HCT116 (cell line): ENCODE results near the gene CD2. TPM values are rescaled to one million over a fixed set of nuclear protein-coding genes. Genes with fewer than 3 reads are reported as not detected.
A peak's percentile ranks its signal among the peaks of the same experiment; 100 is the strongest.

ENCODE experiments used
- ATAC-seq: fragments of 200-7000 bp; cut with Tn5 transposase; 2 replicates; pipeline ENCODE4 v1.9.1; 2020; ENCODE audit warnings: mild to moderate bottlenecking, moderate library complexity
- BruUV-seq: library from RNA; stranded (reverse); fragments of 400-500 nt; replicated peaks from 2 replicates; lab custom pipeline; 2021; lab: Mats Ljungman, UMichigan
- CTCF ChIA-PET: fragments of 300-600 bp; sonication (Branson Sonifier 250); formaldehyde crosslinking; loops from one replicate; lab custom pipeline; 2021; ENCODE audit warnings: antibody characterized with exemption; lab: Charles Lee
- POLR2A ChIA-PET: fragments of 300-600, 350-600 bp; sonication (Branson Sonifier 250); formaldehyde crosslinking; loops from one replicate; lab custom pipeline; 2021; ENCODE audit warnings: antibody characterized with exemption; lab: Charles Lee
- RAD21 ChIA-PET, 2 experiments: fragments of 300-600 bp; sonication (Branson Sonifier 250); formaldehyde crosslinking; loops; one replicate each; lab custom pipeline; 2023; ENCODE audit warnings: low total read pairs in 2 of 2; ENCODE audit not compliant: uncharacterized antibody in 2 of 2, unreplicated experiment in 2 of 2, low non-redundant PET in 1 of 2; lab: Charles Lee
- DNase-seq: peaks from one replicate; pipeline ENCODE4 v3.0.0-alpha.2; 2010; ENCODE audit warnings: low read depth, low spot score
- H2AFZ ChIP-seq: fragments of 200-600 bp; shearing (Covaris generic), sonication (generic); 2 replicates; pipeline ENCODE4 v1.6.1; 2017; ENCODE audit warnings: low read depth, mixed run types, mixed read lengths, antibody characterized with exemption, low read length; ENCODE audit not compliant: poor library complexity, severe bottlenecking
- H3K27ac ChIP-seq: 2 replicates; pipeline ENCODE4 v1.5.1; 2012; ENCODE audit warnings: low read depth, low read length
- H3K27me3 ChIP-seq: fragments of 200-600 bp; sonication (generic); 2 replicates; pipeline ENCODE4 v1.6.1; 2016; ENCODE audit warnings: mixed run types, low read length, mixed read lengths; ENCODE audit not compliant: insufficient read depth
- H3K36me3 ChIP-seq, 2 experiments: fragments of 200-500 bp in 1 of 2; fragments of 200-600 bp in 1 of 2; sonication (Bioruptor generic) in 1 of 2; sonication (generic) in 1 of 2; 2 replicates each; pipeline versions ENCODE4 v1.5.1 to v1.6.1; 2014 to 2016; ENCODE audit warnings: low read length in 2 of 2, inconsistent platforms in 1 of 2, mixed read lengths in 1 of 2, mixed run types in 1 of 2; ENCODE audit not compliant: insufficient read depth in 2 of 2, control insufficient read depth in 1 of 2
- H3K4me1 ChIP-seq, 2 experiments: fragments of 200-600 bp in 1 of 2; sonication (generic) in 1 of 2; 2 replicates each; pipeline versions ENCODE4 v1.5.1 to v1.6.1; 2012 to 2017; ENCODE audit warnings: low read length in 2 of 2, inconsistent platforms in 1 of 2, mild to moderate bottlenecking in 1 of 2, mixed read lengths in 1 of 2, mixed run types in 1 of 2, moderate library complexity in 1 of 2; ENCODE audit not compliant: insufficient read depth in 2 of 2, control insufficient read depth in 1 of 2
- H3K4me2 ChIP-seq: fragments of 200-600 bp; sonication (generic); 2 replicates; pipeline ENCODE4 v1.6.1; 2017; ENCODE audit warnings: mixed run types, low read length, mixed read lengths
- H3K4me3 ChIP-seq, 2 experiments: fragments of 200-600 bp in 1 of 2; sonication (generic) in 1 of 2; replicated peaks in 1 of 2; 2 replicates each; pipeline ENCODE4 v1.5.1; 2011 to 2016; ENCODE audit warnings: low read length in 2 of 2, control low read depth in 1 of 2, low read depth in 1 of 2, mild to moderate bottlenecking in 1 of 2, mixed read lengths in 1 of 2, mixed run types in 1 of 2
- H3K79me2 ChIP-seq: fragments of 200-600 bp; sonication (generic); 2 replicates; pipeline ENCODE4 v1.6.1; 2017; ENCODE audit warnings: mild to moderate bottlenecking, mixed run types, low read length, moderate library complexity, mixed read lengths; ENCODE audit not compliant: insufficient read depth
- H3K9ac ChIP-seq: fragments of 200-600 bp; sonication (generic); 2 replicates; pipeline ENCODE4 v1.6.1; 2016; ENCODE audit warnings: low read length, mixed read lengths
- H3K9me2 ChIP-seq: fragments of 200-600 bp; sonication (generic), shearing (Covaris generic); 2 replicates; pipeline ENCODE4 v1.6.1; 2017; ENCODE audit warnings: mixed run types, mild to moderate bottlenecking, moderate library complexity; ENCODE audit not compliant: insufficient read depth
- H3K9me3 ChIP-seq, 2 experiments: fragments of 200-500 bp in 1 of 2; fragments of 200-600 bp in 1 of 2; sonication (Bioruptor generic) in 1 of 2; sonication (generic) in 1 of 2; 2 replicates each; pipeline ENCODE4 v1.6.1; 2014 to 2017; ENCODE audit warnings: low read length in 2 of 2, mixed read lengths in 2 of 2, inconsistent platforms in 1 of 2, low read depth in 1 of 2, mild to moderate bottlenecking in 1 of 2, mixed run types in 1 of 2, moderate library complexity in 1 of 2; ENCODE audit not compliant: control insufficient read depth in 1 of 2, insufficient read depth in 1 of 2
- H4K20me1 ChIP-seq: fragments of 200-600 bp; sonication (generic), shearing (Covaris generic); 2 replicates; pipeline ENCODE4 v1.6.1; 2017; ENCODE audit warnings: mixed run types, mild to moderate bottlenecking, moderate library complexity; ENCODE audit not compliant: insufficient read depth
- CBX3 ChIP-seq: IDR thresholded peaks from 2 replicates; pipeline ENCODE4 v1.6.1; 2012; ENCODE audit warnings: low read depth
- ELF1 ChIP-seq: IDR thresholded peaks from 2 replicates; pipeline ENCODE4 v1.6.1; 2012; ENCODE audit warnings: low read depth, borderline replicate concordance
- EZH2 ChIP-seq: fragments of 200-600 bp; sonication (generic); IDR thresholded peaks from 2 replicates; pipeline ENCODE4 v1.6.1; 2017; ENCODE audit warnings: antibody characterized with exemption, mixed run types
- FOSL1 ChIP-seq: IDR thresholded peaks from 2 replicates; pipeline ENCODE4 v1.6.1; 2012; ENCODE audit warnings: low read depth
- SRF ChIP-seq: IDR thresholded peaks from 2 replicates; pipeline ENCODE4 v1.6.1; 2012; ENCODE audit warnings: low read depth
- ZFX ChIP-seq: fragments of 450-650 bp; IDR thresholded peaks from 2 replicates; pipeline ENCODE4 v1.6.1; 2017
- ZNF274 ChIP-seq: fragments of 200-500 bp; sonication (Bioruptor generic); IDR thresholded peaks from 2 replicates; pipeline ENCODE4 v1.6.1; 2014; ENCODE audit warnings: mild to moderate bottlenecking, low read depth, low read length, inconsistent platforms
- intact Hi-C: fragments of 100-400 bp; cut with micrococcal nuclease; formaldehyde crosslinking; loops from 2 replicates; pipeline ENCODE4 v1.10.0; 2022
- total RNA-seq: library from RNA; stranded (reverse); gene quantifications from one replicate; pipeline ENCODE4 v1.2.1, GENCODE V29; 2021; ENCODE audit not compliant: unreplicated experiment
- TF ChIP-seq, protein P1 (sequence below): IDR thresholded peaks from 2 replicates; pipeline ENCODE4 v1.6.1; 2012
- TF ChIP-seq, protein P2 (sequence below), 3 experiments: fragments of 200-600 bp in 1 of 3; sonication (generic) in 1 of 3; IDR thresholded peaks in 2 of 3; conservative IDR thresholded peaks in 1 of 3; 2 replicates each; pipeline ENCODE4 v1.5.1; 2012 to 2017; ENCODE audit warnings: low read depth in 2 of 3, low read length in 2 of 3, antibody characterized with exemption in 1 of 3, borderline replicate concordance in 1 of 3, control low read depth in 1 of 3, mild to moderate bottlenecking in 1 of 3, mixed read lengths in 1 of 3, mixed run types in 1 of 3, moderate library complexity in 1 of 3; ENCODE audit not compliant: insufficient read depth in 1 of 3

Gene CD2
- total RNA-seq, 1 experiment from 2014 or later = 0.57 TPM

DNA sequence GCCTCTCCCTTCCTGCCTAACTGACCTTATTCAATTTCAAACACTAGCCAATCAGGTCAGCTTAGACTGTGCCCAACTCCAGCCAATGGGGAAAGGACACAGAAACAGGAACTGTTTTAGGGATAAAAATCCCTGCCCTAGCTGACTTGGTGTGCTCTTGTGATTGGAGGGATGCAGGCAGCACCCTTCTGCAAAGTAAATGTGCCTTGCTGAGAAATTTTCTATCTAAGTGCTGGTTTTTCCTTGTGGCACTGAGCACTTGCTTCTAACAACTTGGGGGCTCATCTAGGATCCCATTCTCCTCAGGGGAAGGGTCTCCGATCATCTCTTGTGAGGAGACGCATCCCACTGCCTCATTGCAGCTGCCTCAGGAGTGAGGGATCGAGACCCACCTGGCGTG, 10.7 kb upstream of the CD2 start:
- BruUV-seq = no TSS peak
- TF ChIP-seq ZFX = no peak
- no peak for TF ChIP-seq FOSL1
- no peak for TF ChIP-seq ELF1
- TF ChIP-seq SRF = no peak
- TF ChIP-seq, protein P1, sequence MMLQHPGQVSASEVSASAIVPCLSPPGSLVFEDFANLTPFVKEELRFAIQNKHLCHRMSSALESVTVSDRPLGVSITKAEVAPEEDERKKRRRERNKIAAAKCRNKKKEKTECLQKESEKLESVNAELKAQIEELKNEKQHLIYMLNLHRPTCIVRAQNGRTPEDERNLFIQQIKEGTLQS = no peak
- TF ChIP-seq, protein P2, sequence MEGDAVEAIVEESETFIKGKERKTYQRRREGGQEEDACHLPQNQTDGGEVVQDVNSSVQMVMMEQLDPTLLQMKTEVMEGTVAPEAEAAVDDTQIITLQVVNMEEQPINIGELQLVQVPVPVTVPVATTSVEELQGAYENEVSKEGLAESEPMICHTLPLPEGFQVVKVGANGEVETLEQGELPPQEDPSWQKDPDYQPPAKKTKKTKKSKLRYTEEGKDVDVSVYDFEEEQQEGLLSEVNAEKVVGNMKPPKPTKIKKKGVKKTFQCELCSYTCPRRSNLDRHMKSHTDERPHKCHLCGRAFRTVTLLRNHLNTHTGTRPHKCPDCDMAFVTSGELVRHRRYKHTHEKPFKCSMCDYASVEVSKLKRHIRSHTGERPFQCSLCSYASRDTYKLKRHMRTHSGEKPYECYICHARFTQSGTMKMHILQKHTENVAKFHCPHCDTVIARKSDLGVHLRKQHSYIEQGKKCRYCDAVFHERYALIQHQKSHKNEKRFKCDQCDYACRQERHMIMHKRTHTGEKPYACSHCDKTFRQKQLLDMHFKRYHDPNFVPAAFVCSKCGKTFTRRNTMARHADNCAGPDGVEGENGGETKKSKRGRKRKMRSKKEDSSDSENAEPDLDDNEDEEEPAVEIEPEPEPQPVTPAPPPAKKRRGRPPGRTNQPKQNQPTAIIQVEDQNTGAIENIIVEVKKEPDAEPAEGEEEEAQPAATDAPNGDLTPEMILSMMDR (IDR thresholded peaks at IDR 0.05 in 2 of 3, conservative IDR thresholded peaks at IDR 0.05 in 1 of 3; ENCODE audit: borderline replicate concordance in 1 of 3, insufficient read depth in 1 of 3, low read depth in 2 of 3, low read length in 2 of 3) = no peak
- TF ChIP-seq CBX3 = peak; percentile 81; the same call in 1 of the 2 replicates
- no peak for TF ChIP-seq EZH2
- TF ChIP-seq, all 23 proteins: peak for 1
- intact Hi-C loops = no loop called here
- Histone ChIP-seq H3K9ac (no peak overlapping the region), H3K4me3 (no peak overlapping the region), H3K27ac (no peak overlapping the region), H3K9me2 (no peaks in the 10 kb centered on the region), H3K36me3 (no peaks in the 10 kb centered on the region), H3K79me2 (no peaks in the 10 kb centered on the region), H2AFZ (no peak overlapping the region), H3K4me2 (no peak overlapping the region), H3K9me3 (peaks cover 13 to 23% of the 10 kb centered on the region in 2 experiments; a peak in 2 of 4 replicates), H4K20me1 (no peaks in the 10 kb centered on the region), H3K27me3 (no peaks in the 10 kb centered on the region), H3K4me1 (no peaks in the 10 kb centered on the region)
- RAD21 ChIA-PET = no interaction called here
- DNase-seq (no peak), ATAC-seq (no peak)
- CTCF ChIA-PET = no interaction called here
- POLR2A ChIA-PET = no interaction called here

DNA sequence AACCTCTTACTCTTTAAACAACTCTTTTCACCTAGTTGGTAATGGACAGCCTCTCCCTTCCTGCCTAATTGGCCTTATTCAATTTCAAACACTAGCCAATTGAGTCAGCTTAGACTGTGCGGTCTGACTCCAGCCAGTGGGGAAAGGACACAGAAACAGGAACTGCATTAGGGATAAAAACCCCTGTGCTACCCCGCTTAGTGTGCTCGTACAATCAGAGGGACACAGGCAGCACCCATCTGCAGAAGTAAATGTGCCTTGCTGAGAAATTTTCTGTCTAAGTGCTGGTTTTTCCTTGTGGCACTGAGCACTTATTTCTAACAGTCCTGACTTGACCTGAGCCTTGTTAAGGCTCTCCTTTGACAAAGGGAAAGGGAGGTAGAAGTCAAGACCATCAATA, 6.0 kb upstream of the CD2 start:
- H3K79me2 ChIP-seq = no peaks in the 10 kb centered on the region
- no peak for ATAC-seq
- H3K9me2 ChIP-seq = no peaks in the 10 kb centered on the region
- no peak overlapping the region for H3K4me2 ChIP-seq
- H3K4me3 ChIP-seq = no peak overlapping the region
- H4K20me1 ChIP-seq = no peaks in the 10 kb centered on the region
- DNase-seq = no peak
- H3K9me3 ChIP-seq = peaks cover 14 to 25% of the 10 kb centered on the region in 2 experiments; a peak in 2 of 4 replicates
- POLR2A ChIA-PET = no interaction called here
- CTCF ChIA-PET = no interaction called here
- intact Hi-C loops = no loop called here
- H3K27me3 ChIP-seq = no peaks in the 10 kb centered on the region
- H3K36me3 ChIP-seq = no peaks in the 10 kb centered on the region
- H3K9ac ChIP-seq = no peak overlapping the region
- H3K27ac ChIP-seq = no peak overlapping the region
- peak; percentile 64; the same call in 1 of the 2 replicates for TF ChIP-seq CBX3
- no peak for TF ChIP-seq ZNF274
- TF ChIP-seq, all 23 proteins: peak for 1
- RAD21 ChIA-PET = no interaction called here
- BruUV-seq = no TSS peak
- no peak overlapping the region for H2AFZ ChIP-seq
- H3K4me1 ChIP-seq = no peaks in the 10 kb centered on the region
